ENCODE measurements around the gene C17orf75.

The C17orf75 gene

GRCh38 chr17:32283745-32284201 is 58.2 kb downstream of the C17orf75 start:
- DNase-seq (ENCODE audit: low spot score): no peak
- no peak for TF ChIP-seq CTCF (IDR thresholded peaks at IDR 0.05; ENCODE audit: extremely low read depth, insufficient read depth, missing control alignments)
- in situ Hi-C loops (cut with MboI; ENCODE audit: low pct_unique_long_range_greater_than_20kb, low sequenced_read_pairs, unreplicated experiment): no loop called here

- DNase-seq (ENCODE audit: low spot score): no peak
- in situ Hi-C loops (cut with MboI; ENCODE audit: low pct_unique_long_range_greater_than_20kb, low sequenced_read_pairs, unreplicated experiment): no loop called here
- no peak for TF ChIP-seq CTCF (IDR thresholded peaks at IDR 0.05; ENCODE audit: extremely low read depth, insufficient read depth, missing control alignments)
Measured at GRCh38 chr17:32281011-32281451, 60.9 kb downstream of the C17orf75 start.

- in situ Hi-C loops (cut with MboI; ENCODE audit: low pct_unique_long_range_greater_than_20kb, low sequenced_read_pairs, unreplicated experiment): no loop called here
- TF ChIP-seq CTCF (IDR thresholded peaks at IDR 0.05; ENCODE audit: extremely low read depth, insufficient read depth, missing control alignments): no peak
- DNase-seq (ENCODE audit: low spot score): no peak
Measured at GRCh38 chr17:32279891-32280716, 61.9 kb downstream of the C17orf75 start.

GRCh38 chr17:32278815-32279214 is 63.2 kb downstream of the C17orf75 start:
- TF ChIP-seq CTCF (IDR thresholded peaks at IDR 0.05; ENCODE audit: extremely low read depth, insufficient read depth, missing control alignments): no peak
- in situ Hi-C loops (cut with MboI; ENCODE audit: low pct_unique_long_range_greater_than_20kb, low sequenced_read_pairs, unreplicated experiment): no loop called here
- no peak for DNase-seq (ENCODE audit: low spot score)

All from GM13977 (cell line).